ENCODE data around the gene RBM17.

DNA sequence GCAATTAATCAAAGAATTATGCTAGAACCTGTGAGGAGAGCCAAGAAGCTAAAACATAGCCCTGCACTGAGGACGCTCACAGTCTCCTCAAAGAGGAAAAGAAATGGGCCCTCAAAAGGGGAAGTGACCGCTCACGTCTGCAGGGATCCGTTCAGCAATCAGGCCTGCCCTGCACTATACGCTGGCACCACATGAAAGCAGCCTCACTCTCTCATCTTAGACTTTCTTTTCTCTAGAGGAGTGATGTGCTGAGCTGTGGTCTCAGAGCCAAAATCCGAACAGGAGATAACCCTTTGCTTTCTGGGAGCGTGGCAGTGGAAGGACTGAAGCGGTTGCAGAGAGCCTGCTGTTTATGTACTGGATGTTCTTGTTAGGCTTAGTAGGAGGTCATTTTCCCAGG lies 20.4 kb upstream of the RBM17 start:
- TF ChIP-seq, protein P1, sequence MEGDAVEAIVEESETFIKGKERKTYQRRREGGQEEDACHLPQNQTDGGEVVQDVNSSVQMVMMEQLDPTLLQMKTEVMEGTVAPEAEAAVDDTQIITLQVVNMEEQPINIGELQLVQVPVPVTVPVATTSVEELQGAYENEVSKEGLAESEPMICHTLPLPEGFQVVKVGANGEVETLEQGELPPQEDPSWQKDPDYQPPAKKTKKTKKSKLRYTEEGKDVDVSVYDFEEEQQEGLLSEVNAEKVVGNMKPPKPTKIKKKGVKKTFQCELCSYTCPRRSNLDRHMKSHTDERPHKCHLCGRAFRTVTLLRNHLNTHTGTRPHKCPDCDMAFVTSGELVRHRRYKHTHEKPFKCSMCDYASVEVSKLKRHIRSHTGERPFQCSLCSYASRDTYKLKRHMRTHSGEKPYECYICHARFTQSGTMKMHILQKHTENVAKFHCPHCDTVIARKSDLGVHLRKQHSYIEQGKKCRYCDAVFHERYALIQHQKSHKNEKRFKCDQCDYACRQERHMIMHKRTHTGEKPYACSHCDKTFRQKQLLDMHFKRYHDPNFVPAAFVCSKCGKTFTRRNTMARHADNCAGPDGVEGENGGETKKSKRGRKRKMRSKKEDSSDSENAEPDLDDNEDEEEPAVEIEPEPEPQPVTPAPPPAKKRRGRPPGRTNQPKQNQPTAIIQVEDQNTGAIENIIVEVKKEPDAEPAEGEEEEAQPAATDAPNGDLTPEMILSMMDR (IDR thresholded peaks at IDR 0.05): no peak
- TF ChIP-seq POLR2AphosphoS5 (IDR thresholded peaks at IDR 0.05; ENCODE audit: low read depth, low read length): no peak
- TF ChIP-seq, protein P2, sequence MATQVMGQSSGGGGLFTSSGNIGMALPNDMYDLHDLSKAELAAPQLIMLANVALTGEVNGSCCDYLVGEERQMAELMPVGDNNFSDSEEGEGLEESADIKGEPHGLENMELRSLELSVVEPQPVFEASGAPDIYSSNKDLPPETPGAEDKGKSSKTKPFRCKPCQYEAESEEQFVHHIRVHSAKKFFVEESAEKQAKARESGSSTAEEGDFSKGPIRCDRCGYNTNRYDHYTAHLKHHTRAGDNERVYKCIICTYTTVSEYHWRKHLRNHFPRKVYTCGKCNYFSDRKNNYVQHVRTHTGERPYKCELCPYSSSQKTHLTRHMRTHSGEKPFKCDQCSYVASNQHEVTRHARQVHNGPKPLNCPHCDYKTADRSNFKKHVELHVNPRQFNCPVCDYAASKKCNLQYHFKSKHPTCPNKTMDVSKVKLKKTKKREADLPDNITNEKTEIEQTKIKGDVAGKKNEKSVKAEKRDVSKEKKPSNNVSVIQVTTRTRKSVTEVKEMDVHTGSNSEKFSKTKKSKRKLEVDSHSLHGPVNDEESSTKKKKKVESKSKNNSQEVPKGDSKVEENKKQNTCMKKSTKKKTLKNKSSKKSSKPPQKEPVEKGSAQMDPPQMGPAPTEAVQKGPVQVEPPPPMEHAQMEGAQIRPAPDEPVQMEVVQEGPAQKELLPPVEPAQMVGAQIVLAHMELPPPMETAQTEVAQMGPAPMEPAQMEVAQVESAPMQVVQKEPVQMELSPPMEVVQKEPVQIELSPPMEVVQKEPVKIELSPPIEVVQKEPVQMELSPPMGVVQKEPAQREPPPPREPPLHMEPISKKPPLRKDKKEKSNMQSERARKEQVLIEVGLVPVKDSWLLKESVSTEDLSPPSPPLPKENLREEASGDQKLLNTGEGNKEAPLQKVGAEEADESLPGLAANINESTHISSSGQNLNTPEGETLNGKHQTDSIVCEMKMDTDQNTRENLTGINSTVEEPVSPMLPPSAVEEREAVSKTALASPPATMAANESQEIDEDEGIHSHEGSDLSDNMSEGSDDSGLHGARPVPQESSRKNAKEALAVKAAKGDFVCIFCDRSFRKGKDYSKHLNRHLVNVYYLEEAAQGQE (IDR thresholded peaks at IDR 0.05; ENCODE audit: insufficient read depth in 1 of 2, low read depth in 2 of 2, low read length in 1 of 2): no peak

Data from Panc1 (cell line).